ENCODE data around the gene GOLGA8B.

GRCh38 chr15:34618073-34618472 lies 34.6 kb upstream of the GOLGA8B start:
- TF ChIP-seq CTCF (IDR thresholded peaks at IDR 0.05; ENCODE audit: insufficient read depth, low read length, poor library complexity, severe bottlenecking) (no peak), EZH2phosphoT487 (conservative IDR thresholded peaks at IDR 0.05; ENCODE audit: low read length) (no peak)
